H1 (cell line): ENCODE data around the gene PARP1. TPM values are rescaled to one million over a fixed set of nuclear protein-coding genes. Genes with fewer than 3 reads are reported as not detected.
A peak's percentile ranks its signal among the peaks of the same experiment; 100 is the strongest.

Experiments
- ASH2L ChIP-seq: fragments of 200-600, 300-600 bp; sonication (generic); IDR thresholded peaks from one replicate; pipeline ENCODE4 v1.7.1; 2017; ENCODE audit warnings: low read length
- CTBP2 ChIP-seq: IDR thresholded peaks from 2 replicates; pipeline ENCODE4 v1.7.0; 2011; ENCODE audit warnings: borderline replicate concordance, mild to moderate bottlenecking, moderate library complexity, mixed read lengths, low read length; ENCODE audit not compliant: insufficient read depth, insufficient read length
- CTCF ChIP-seq, 3 experiments: IDR thresholded peaks; 1 replicate in 2 of 3; 2 replicates in 1 of 3; pipeline versions ENCODE4 v1.5.1 to v1.6.1; 2011; ENCODE audit warnings: low read length in 3 of 3, mild to moderate bottlenecking in 3 of 3, inconsistent platforms in 2 of 3, low read depth in 1 of 3, moderate library complexity in 1 of 3; ENCODE audit not compliant: insufficient read depth in 1 of 3; ENCODE audit errors: control extremely low read depth in 1 of 3
- E2F6 ChIP-seq: IDR thresholded peaks from 2 replicates; pipeline ENCODE4 v1.6.1; 2012; ENCODE audit warnings: inconsistent platforms
- EGR1 ChIP-seq: IDR thresholded peaks from 2 replicates; pipeline ENCODE4 v1.6.1; 2011; ENCODE audit warnings: low read depth, low read length, borderline replicate concordance
- EP300 ChIP-seq, 2 experiments: IDR thresholded peaks; 1 replicate in 1 of 2; 2 replicates in 1 of 2; pipeline ENCODE4 v1.6.1; 2011 to 2012; ENCODE audit warnings: low read depth in 2 of 2, low read length in 2 of 2, mild to moderate bottlenecking in 2 of 2, borderline replicate concordance in 1 of 2, inconsistent platforms in 1 of 2, moderate library complexity in 1 of 2
- MAX ChIP-seq: IDR thresholded peaks from 2 replicates; pipeline ENCODE4 v1.6.1; 2012; ENCODE audit warnings: inconsistent platforms
- PHF8 ChIP-seq: fragments of 200-600 bp; sonication (generic); conservative IDR thresholded peaks from 2 replicates; pipeline ENCODE4 v1.7.1; 2012; ENCODE audit warnings: low read depth, mild to moderate bottlenecking, inconsistent platforms, low read length, moderate library complexity
- POLR2A ChIP-seq, 2 experiments: IDR thresholded peaks; 1 replicate in 1 of 2; 2 replicates in 1 of 2; pipeline ENCODE4 v1.6.1; 2011; ENCODE audit warnings: low read depth in 2 of 2, low read length in 2 of 2, mild to moderate bottlenecking in 2 of 2; ENCODE audit errors: control extremely low read depth in 1 of 2
- RAD21 ChIP-seq, 2 experiments: IDR thresholded peaks in 1 of 2; conservative IDR thresholded peaks in 1 of 2; 2 replicates each; pipeline ENCODE4 v1.6.1; 2011; ENCODE audit warnings: low read depth in 2 of 2, low read length in 2 of 2, improper control_type of control experiment in 1 of 2, inconsistent platforms in 1 of 2, mild to moderate bottlenecking in 1 of 2, moderate library complexity in 1 of 2
- RBBP5 ChIP-seq: IDR thresholded peaks from 2 replicates; pipeline ENCODE4 v1.7.1; 2012; ENCODE audit warnings: low read depth, mild to moderate bottlenecking, inconsistent platforms, low read length, moderate library complexity, borderline replicate concordance
- SAP30 ChIP-seq: fragments of 300-600 bp; sonication (generic); IDR thresholded peaks from 2 replicates; pipeline ENCODE4 v1.7.1; 2012; ENCODE audit warnings: low read length, moderate library complexity, mild to moderate bottlenecking, inconsistent platforms; ENCODE audit not compliant: insufficient read depth, insufficient replicate concordance
- SIN3A ChIP-seq, 2 experiments: IDR thresholded peaks in 1 of 2; conservative IDR thresholded peaks in 1 of 2; 2 replicates each; pipeline ENCODE4 v1.6.1; 2011 to 2012; ENCODE audit warnings: low read length in 2 of 2, improper control_type of control experiment in 1 of 2, low read depth in 1 of 2, mild to moderate bottlenecking in 1 of 2
- SIRT6 ChIP-seq: IDR thresholded peaks from one replicate; pipeline ENCODE4 v1.7.1; 2012; ENCODE audit warnings: low read length, inconsistent platforms
- SP1 ChIP-seq: IDR thresholded peaks from 2 replicates; pipeline ENCODE4 v1.6.1; 2011; ENCODE audit warnings: low read depth, low read length
- SP4 ChIP-seq: IDR thresholded peaks from 2 replicates; pipeline ENCODE4 v1.6.1; 2012; ENCODE audit warnings: low read length, inconsistent platforms
- TAF7 ChIP-seq: optimal IDR thresholded peaks from 2 replicates; pipeline ENCODE3; 2011; ENCODE audit warnings: low read depth, mild to moderate bottlenecking, inconsistent platforms, low read length, moderate library complexity, borderline replicate concordance
- TBP ChIP-seq: IDR thresholded peaks from 2 replicates; pipeline ENCODE4 v1.6.1; 2011; ENCODE audit warnings: low read depth, low read length, improper control_type of control experiment
- ZNF274 ChIP-seq: IDR thresholded peaks from 2 replicates; pipeline ENCODE4 v1.7.0; 2012; ENCODE audit warnings: low read length, borderline replicate concordance; ENCODE audit errors: extremely low read depth
- polyA plus RNA-seq, 7 experiments: library from polyadenylated mRNA; depleted of rRNA in 3 of 7; stranded (reverse) in 5 of 7; unstranded in 2 of 7; fragments of >200 nt in 5 of 7; fragments of 200-250 nt in 2 of 7; gene quantifications; 1 replicate in 5 of 7; 2 replicates in 1 of 7; 4 replicates in 1 of 7; pipeline versions ENCODE4 v1.2.1 to v1.2.3, GENCODE V29; 2011 to 2013; ENCODE audit warnings: missing spikeins in 2 of 7, mixed read lengths in 2 of 7
- total RNA-seq: library from RNA; stranded (reverse); fragmentation: NEBNext Ultra II Directional; extraction: Animal tissue kit (Norgen Biotek cat#: 25700); gene quantifications from 2 replicates; pipeline ENCODE4 v1.2.1, GENCODE V29; 2021

The PARP1 gene
- total and polyA plus RNA-seq, 2 of the 8 experiments (the other 6 are each of a cell fraction or from before 2014, with no cell fraction given) = 416 to 441 TPM

- no peak; a peak in 1 of 3 replicates for TF ChIP-seq EP300 (IDR thresholded peaks at IDR 0.05; ENCODE audit: borderline replicate concordance in 1 of 2, low read depth in 2 of 2, low read length in 2 of 2)
- TF ChIP-seq MAX = peak; percentile 53
- TF ChIP-seq TAF7 = peak; percentile 46
- TF ChIP-seq SIN3A (conservative IDR thresholded peaks at IDR 0.05 in 1 of 2, IDR thresholded peaks at IDR 0.05 in 1 of 2; ENCODE audit: low read depth in 1 of 2, low read length in 2 of 2) = peak; percentile 3 to 56; a peak in 1 of 4 replicates
- peak; percentile 90 for TF ChIP-seq ASH2L
- no peak for TF ChIP-seq CTBP2
- TF ChIP-seq POLR2A (IDR thresholded peaks at IDR 0.05; ENCODE audit: control extremely low read depth in 1 of 2, low read depth in 2 of 2, low read length in 2 of 2) = peak in 1 of 2 experiments; percentile 70; a peak in 1 of 3 replicates
- peak in 1 of 2 experiments; percentile 34; a peak in 1 of 4 replicates for TF ChIP-seq RAD21 (IDR thresholded peaks at IDR 0.05 in 1 of 2, conservative IDR thresholded peaks at IDR 0.05 in 1 of 2; ENCODE audit: low read depth in 2 of 2, low read length in 2 of 2)
- TF ChIP-seq SP1 = 0 out of 2 replicates have a peak, but pooled peaks have one; percentile 29
- TF ChIP-seq CTCF (IDR thresholded peaks at IDR 0.05; ENCODE audit: control extremely low read depth in 1 of 3, insufficient read depth in 1 of 3, low read depth in 1 of 3, low read length in 3 of 3) = peak; percentile 54 to 77 (median 61)
- TF ChIP-seq RBBP5 = peak; percentile 91
- peak; percentile 46; the same call in 1 of the 2 replicates for TF ChIP-seq TBP
- peak; percentile 79 for TF ChIP-seq PHF8
- no peak for TF ChIP-seq SP4
- peak; percentile 67 for TF ChIP-seq EGR1
- TF ChIP-seq SIRT6 = no peak
- peak; percentile 51 for TF ChIP-seq E2F6
- no peak for TF ChIP-seq ZNF274
- TF ChIP-seq SAP30 = peak; percentile 2
These were observed at the start of gene PARP1 (continued) for GRCh38 chr1:226407497-226408284.
